HL-60 (cell line): ENCODE results near the gene ERCC1.

Experiments used
- GABPA ChIP-seq: IDR thresholded peaks from 2 replicates; pipeline ENCODE4 v1.6.1; 2012; ENCODE audit warnings: low read depth
- POLR2AphosphoS5 ChIP-seq: IDR thresholded peaks from 2 replicates; pipeline ENCODE4 v1.6.1; 2012; ENCODE audit warnings: low read depth
- REST ChIP-seq: IDR thresholded peaks from 2 replicates; pipeline ENCODE4 v1.6.1; 2012; ENCODE audit warnings: low read depth; ENCODE audit not compliant: insufficient replicate concordance
- TF ChIP-seq, protein P1 (sequence below): IDR thresholded peaks from one replicate; pipeline ENCODE4 v1.5.1; 2011; ENCODE audit warnings: low read length, control low read depth, inconsistent platforms; ENCODE audit not compliant: insufficient read depth

DNA sequence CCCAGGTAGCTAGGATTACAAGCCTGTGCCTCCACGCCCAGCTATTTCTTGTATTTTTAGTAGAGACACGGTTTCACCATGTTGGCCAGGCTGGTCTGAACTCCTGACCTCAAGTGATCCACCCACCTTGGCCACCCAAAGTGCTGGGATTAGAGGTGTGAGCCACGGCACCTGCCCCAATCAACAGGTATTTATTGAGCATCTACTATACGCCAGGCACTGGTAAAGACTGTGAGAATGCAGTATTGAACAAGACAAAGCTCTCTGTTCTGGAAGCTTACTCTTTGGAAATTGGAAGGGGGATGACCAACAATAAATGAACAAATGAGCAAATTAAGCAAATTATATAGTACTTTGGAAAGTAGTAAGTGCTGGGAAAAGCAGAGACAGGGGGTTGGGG, 21.4 kb upstream of the ERCC1 start:
- TF ChIP-seq, protein P1, sequence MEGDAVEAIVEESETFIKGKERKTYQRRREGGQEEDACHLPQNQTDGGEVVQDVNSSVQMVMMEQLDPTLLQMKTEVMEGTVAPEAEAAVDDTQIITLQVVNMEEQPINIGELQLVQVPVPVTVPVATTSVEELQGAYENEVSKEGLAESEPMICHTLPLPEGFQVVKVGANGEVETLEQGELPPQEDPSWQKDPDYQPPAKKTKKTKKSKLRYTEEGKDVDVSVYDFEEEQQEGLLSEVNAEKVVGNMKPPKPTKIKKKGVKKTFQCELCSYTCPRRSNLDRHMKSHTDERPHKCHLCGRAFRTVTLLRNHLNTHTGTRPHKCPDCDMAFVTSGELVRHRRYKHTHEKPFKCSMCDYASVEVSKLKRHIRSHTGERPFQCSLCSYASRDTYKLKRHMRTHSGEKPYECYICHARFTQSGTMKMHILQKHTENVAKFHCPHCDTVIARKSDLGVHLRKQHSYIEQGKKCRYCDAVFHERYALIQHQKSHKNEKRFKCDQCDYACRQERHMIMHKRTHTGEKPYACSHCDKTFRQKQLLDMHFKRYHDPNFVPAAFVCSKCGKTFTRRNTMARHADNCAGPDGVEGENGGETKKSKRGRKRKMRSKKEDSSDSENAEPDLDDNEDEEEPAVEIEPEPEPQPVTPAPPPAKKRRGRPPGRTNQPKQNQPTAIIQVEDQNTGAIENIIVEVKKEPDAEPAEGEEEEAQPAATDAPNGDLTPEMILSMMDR: no peak
- TF ChIP-seq REST: no peak
- TF ChIP-seq POLR2AphosphoS5: no peak
- TF ChIP-seq GABPA: no peak
